ENCODE results near the gene FGD4. TPM values are rescaled to one million over a fixed set of nuclear protein-coding genes. Genes with fewer than 3 reads are reported as not detected.

Gene FGD4
- total RNA-seq, 1 donor from 2014 or later, result 11.0 TPM

DNA sequence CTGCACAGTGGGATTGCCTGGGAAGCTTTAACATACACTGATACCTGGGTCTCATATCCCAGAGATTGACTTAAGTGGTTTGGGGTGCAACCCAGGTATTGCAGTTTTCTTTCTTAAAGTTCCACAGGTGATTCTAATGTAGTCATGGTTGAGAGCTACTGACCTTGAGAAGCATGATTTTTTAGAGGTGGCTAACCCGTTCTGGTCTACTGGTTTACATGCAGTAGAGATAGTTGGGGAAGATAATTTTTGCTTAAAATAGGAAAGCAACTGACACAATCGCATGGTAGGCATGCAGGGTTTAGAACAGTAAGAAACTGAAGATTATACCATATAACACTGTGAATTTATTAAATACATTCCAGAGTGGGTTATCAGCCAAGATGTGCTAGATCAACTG is 145.5 kb downstream of the FGD4 start:
- TF ChIP-seq, protein P1, sequence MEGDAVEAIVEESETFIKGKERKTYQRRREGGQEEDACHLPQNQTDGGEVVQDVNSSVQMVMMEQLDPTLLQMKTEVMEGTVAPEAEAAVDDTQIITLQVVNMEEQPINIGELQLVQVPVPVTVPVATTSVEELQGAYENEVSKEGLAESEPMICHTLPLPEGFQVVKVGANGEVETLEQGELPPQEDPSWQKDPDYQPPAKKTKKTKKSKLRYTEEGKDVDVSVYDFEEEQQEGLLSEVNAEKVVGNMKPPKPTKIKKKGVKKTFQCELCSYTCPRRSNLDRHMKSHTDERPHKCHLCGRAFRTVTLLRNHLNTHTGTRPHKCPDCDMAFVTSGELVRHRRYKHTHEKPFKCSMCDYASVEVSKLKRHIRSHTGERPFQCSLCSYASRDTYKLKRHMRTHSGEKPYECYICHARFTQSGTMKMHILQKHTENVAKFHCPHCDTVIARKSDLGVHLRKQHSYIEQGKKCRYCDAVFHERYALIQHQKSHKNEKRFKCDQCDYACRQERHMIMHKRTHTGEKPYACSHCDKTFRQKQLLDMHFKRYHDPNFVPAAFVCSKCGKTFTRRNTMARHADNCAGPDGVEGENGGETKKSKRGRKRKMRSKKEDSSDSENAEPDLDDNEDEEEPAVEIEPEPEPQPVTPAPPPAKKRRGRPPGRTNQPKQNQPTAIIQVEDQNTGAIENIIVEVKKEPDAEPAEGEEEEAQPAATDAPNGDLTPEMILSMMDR (IDR thresholded peaks at IDR 0.05; ENCODE audit: insufficient read depth, low read length, poor library complexity, severe bottlenecking), result no peak
- H3K27me3 ChIP-seq (ENCODE audit: control insufficient read depth, insufficient read depth, low read length), result no peaks in the 10 kb centered on the region
- H3K36me3 ChIP-seq (ENCODE audit: control insufficient read depth, insufficient read depth, low read length), result no peaks in the 10 kb centered on the region
- no peak overlapping the region for H3K4me3 ChIP-seq (ENCODE audit: low read depth, low read length)
- DNase-seq (ENCODE audit: low read depth), result no peak

GRCh38 chr12:32545413-32545980 is 146.1 kb downstream of the FGD4 start:
- H3K36me3 ChIP-seq (ENCODE audit: control insufficient read depth, insufficient read depth, low read length), result no peaks in the 10 kb centered on the region
- H3K27me3 ChIP-seq (ENCODE audit: control insufficient read depth, insufficient read depth, low read length), result no peaks in the 10 kb centered on the region
- no peak for DNase-seq (ENCODE audit: low read depth)
- no peak overlapping the region for H3K4me3 ChIP-seq (ENCODE audit: low read depth, low read length)
- TF ChIP-seq, protein P1 (IDR thresholded peaks at IDR 0.05; ENCODE audit: insufficient read depth, low read length, poor library complexity, severe bottlenecking), result no peak

DNA sequence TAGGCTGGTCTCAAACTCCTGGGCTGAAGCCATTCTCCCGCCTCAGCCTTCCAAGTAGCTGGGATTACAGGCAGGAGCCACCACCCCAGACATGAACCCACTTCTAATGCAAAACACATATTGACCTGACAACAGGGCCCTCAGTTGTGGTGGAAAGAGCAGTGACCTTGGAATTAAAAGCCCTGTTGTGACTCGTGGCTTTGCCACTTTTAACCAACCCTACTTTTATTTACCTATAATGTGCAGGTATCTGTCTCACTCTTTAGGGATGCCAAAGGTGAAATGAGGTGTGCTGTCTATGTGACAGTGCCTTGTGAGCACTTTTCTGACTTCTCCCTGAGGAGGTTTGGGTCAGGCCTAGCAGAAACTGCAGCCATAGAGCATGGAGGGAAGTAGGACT is 146.9 kb downstream of the FGD4 start:
- no peak for DNase-seq (ENCODE audit: low read depth)
- Histone ChIP-seq H3K36me3 (ENCODE audit: control insufficient read depth, insufficient read depth, low read length) (no peaks in the 10 kb centered on the region), H3K27me3 (ENCODE audit: control insufficient read depth, insufficient read depth, low read length) (no peaks in the 10 kb centered on the region), H3K4me3 (ENCODE audit: low read depth, low read length) (no peak overlapping the region)
- TF ChIP-seq, protein P1 (IDR thresholded peaks at IDR 0.05; ENCODE audit: insufficient read depth, low read length, poor library complexity, severe bottlenecking), result no peak

DNA sequence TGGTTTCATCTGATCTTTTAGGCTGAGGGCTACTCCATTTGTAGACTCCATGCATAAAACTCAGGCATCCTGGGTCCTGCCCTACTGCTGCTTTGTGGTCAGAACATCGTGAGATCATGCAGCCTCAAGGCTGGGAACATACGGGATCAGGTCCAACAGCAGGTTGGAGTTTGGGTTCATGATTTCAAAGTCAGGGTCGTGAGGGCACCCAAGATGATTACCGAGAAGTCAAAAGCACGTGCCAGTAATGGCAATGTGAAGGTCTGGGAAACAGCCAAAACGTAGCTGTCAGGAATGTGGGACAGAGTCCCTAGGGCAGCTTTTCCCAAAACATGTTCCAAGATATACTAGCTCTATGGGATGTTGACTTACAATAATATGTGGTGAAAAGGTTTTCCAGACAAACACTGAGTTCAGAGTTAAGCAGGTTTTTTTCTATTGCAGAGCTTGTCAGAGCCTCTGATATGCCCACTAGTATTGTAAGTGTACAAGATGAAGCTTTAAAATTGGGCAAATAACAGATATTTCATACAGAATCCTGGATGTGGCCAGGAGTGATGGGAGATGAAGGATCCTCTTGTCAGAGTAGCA is 149.4 kb downstream of the FGD4 start:
- DNase-seq (ENCODE audit: low read depth), result no peak
- Histone ChIP-seq H3K27me3 (ENCODE audit: control insufficient read depth, insufficient read depth, low read length) (no peaks in the 10 kb centered on the region), H3K4me3 (ENCODE audit: low read depth, low read length) (no peak overlapping the region), H3K36me3 (ENCODE audit: control insufficient read depth, insufficient read depth, low read length) (no peaks in the 10 kb centered on the region)
- TF ChIP-seq, protein P1 (IDR thresholded peaks at IDR 0.05; ENCODE audit: insufficient read depth, low read length, poor library complexity, severe bottlenecking), result no peak

DNA sequence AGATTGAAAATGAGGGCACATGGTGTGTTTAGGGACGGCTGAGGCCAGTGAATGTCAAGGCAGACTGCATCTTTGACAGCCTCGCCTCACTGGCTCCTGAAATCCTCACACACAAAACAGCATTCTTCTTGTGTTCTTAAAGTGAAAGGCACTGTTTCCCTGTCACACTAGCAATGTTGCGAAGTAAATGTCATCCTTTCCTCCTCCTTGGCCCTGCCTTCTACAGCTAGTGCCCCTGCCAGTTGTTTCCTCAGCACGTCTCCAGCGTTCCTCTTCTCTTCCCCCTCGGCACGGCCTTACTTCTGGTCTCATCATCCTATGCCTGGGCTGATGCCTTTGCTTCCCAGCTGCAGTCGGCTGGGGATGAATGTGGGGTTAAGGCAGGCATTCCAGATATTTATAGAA is 150.3 kb downstream of the FGD4 start:
- no peak for DNase-seq (ENCODE audit: low read depth)
- TF ChIP-seq, protein P1 (IDR thresholded peaks at IDR 0.05; ENCODE audit: insufficient read depth, low read length, poor library complexity, severe bottlenecking), result no peak
- no peaks in the 10 kb centered on the region for H3K36me3 ChIP-seq (ENCODE audit: control insufficient read depth, insufficient read depth, low read length)
- no peaks in the 10 kb centered on the region for H3K27me3 ChIP-seq (ENCODE audit: control insufficient read depth, insufficient read depth, low read length)
- no peak overlapping the region for H3K4me3 ChIP-seq (ENCODE audit: low read depth, low read length)

- no peaks in the 10 kb centered on the region for H3K27me3 ChIP-seq (ENCODE audit: control insufficient read depth, insufficient read depth, low read length)
- TF ChIP-seq, protein P1 (IDR thresholded peaks at IDR 0.05; ENCODE audit: insufficient read depth, low read length, poor library complexity, severe bottlenecking), result no peak
- H3K4me3 ChIP-seq (ENCODE audit: low read depth, low read length), result no peak overlapping the region
- H3K36me3 ChIP-seq (ENCODE audit: control insufficient read depth, insufficient read depth, low read length), result no peaks in the 10 kb centered on the region
- no peak for DNase-seq (ENCODE audit: low read depth)
Measured at GRCh38 chr12:32551058-32551457, 151.7 kb downstream of the FGD4 start.

Data from kidney epithelial cell (primary cell).